ENCODE data around the gene DTD1.

DNA sequence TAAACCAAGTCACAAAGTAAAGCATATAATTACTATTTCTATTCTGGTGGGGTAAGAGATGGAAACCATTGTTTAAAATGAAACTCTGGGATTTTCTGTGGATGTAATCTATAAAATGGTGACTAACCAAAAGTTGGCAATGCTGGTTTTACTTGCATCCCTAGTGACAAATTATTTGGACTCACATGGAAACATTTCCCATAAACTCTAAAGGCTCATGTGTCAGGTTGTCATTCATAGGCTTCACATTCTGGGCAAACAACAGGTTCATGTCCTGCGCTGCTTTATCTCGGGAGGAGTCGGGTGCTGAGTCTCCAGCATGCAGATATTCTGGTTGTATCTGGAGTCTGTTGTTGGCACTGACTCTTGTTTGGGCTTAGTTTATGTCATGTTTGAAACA is 127.7 kb downstream of the DTD1 start:
- TF ChIP-seq CTCF (IDR thresholded peaks at IDR 0.05; ENCODE audit: borderline replicate concordance, extremely low read depth, low read length, poor library complexity, severe bottlenecking) (no peak), EZH2 (IDR thresholded peaks at IDR 0.05; ENCODE audit: borderline replicate concordance, low read depth, low read length, severe bottlenecking) (no peak)
